Esophagus squamous epithelium (tissue), 5 donors: ENCODE measurements around the gene B4GAT1. TPM values are rescaled to one million over a fixed set of nuclear protein-coding genes. Genes with fewer than 3 reads are reported as not detected.
"Not testable (repeated sequence)": the region's sequence is repeated elsewhere in the genome, so short reads cannot be mapped to it uniquely, and the experiment has no call there.

Experiments
- DNase-seq: peaks from one replicate; lab custom pipeline; 2025; lab: John Stamatoyannopoulos, UW
- H3K27ac ChIP-seq, 4 donors: fragments of 200-600 bp; sonication (generic); one replicate each; pipeline ENCODE4 v1.5.1; 2016 to 2019; ENCODE audit warnings: mild to moderate bottlenecking in 1 of 4
- H3K27me3 ChIP-seq, 4 donors: fragments of 200-600 bp; sonication (generic); 1 replicate in 3 of 4; 2 replicates in 1 of 4; pipeline versions ENCODE4 v1.5.1 to v1.6.0; 2017 to 2021; ENCODE audit warnings: antibody characterized with exemption in 1 of 4
- H3K36me3 ChIP-seq, 3 donors: fragments of 200-600 bp; sonication (generic); one replicate each; pipeline ENCODE4 v1.5.1; 2016 to 2019
- H3K4me1 ChIP-seq, 3 donors: fragments of 200-600 bp; sonication (generic); one replicate each; pipeline ENCODE4 v1.5.1; 2017 to 2019
- H3K4me3 ChIP-seq, 4 donors: fragments of 200-600 bp; sonication (generic); 1 replicate in 3 of 4; 2 replicates in 1 of 4; pipeline ENCODE4 v1.5.1; 2016 to 2019; ENCODE audit warnings: mild to moderate bottlenecking in 2 of 4, moderate library complexity in 1 of 4
- H3K9me3 ChIP-seq, 3 donors: fragments of 200-600 bp; sonication (generic); one replicate each; pipeline ENCODE4 v1.5.1; 2016 to 2019
- POLR2A ChIP-seq, 4 donors: fragments of 450-650 bp; IDR thresholded peaks; one replicate each; pipeline ENCODE4 v1.6.1; 2017; ENCODE audit warnings: antibody characterized with exemption in 4 of 4, mild to moderate bottlenecking in 4 of 4, moderate library complexity in 3 of 4
- WGBS, 2 donors: methylation state at CpG; one replicate each; pipeline ENCODE4 v1.1.5; 2018; 5-methylcytosine and 5-hydroxymethylcytosine counted together
- intact Hi-C: fragments of 100-400 bp; cut with DNase I; formaldehyde crosslinking; loops from one replicate; pipeline ENCODE4 v1.15.0; 2022
- total RNA-seq, 4 donors: library from RNA; depleted of rRNA; stranded (reverse); fragments of >200 nt; gene quantifications; one replicate each; pipeline ENCODE4 v1.1.0, GENCODE V29; 2016
- TF ChIP-seq, protein P1 (sequence below), 6 experiments: fragments of 450-650 bp in 4 of 6; fragments of 200-600 bp in 2 of 6; sonication (generic) in 2 of 6; IDR thresholded peaks; one replicate each; pipeline ENCODE4 v1.5.1; 2016 to 2019; ENCODE audit warnings: antibody characterized with exemption in 6 of 6, mild to moderate bottlenecking in 4 of 6, moderate library complexity in 4 of 6
- donor health status: DM: yes; HTN: yes; CAD: no.

Gene B4GAT1
- total RNA-seq, 4 donors from 2014 or later = 6.8 to 24.0 (median 11.3) TPM

DNA sequence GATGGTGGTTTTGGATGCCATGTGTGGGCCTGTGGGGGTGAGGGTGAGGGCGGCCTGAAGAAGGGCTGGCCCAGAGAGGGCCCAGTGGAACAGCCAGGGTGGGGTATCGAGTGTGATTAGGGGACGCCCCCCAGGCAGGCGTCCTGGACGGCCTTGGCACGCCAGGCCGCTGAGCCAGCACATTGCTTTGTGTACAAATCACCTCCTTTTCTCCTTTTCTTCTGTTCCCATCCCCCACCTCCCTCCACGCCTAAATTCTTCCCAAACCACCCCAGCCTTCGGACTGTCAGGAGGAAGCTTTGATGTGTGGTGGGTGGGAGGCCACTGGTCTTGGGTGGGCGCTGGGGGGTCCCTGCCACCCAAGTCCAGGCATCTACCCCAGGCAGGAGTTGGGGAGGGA, 22.8 kb downstream of the B4GAT1 start:
- Histone ChIP-seq H3K27me3 (no peaks in the 10 kb centered on the region), H3K9me3 (no peaks in the 10 kb centered on the region), H3K27ac (peak overlapping the region in 2 of 4 donors; percentile 82 to 88), H3K36me3 (no peaks in the 10 kb centered on the region), H3K4me3 (no peak overlapping the region), H3K4me1 (peaks cover 24 to 55% (median 29%) of the 10 kb centered on the region in 3 donors)
- intact Hi-C loops = no loop called here
- DNase-seq = no peak
- no peak for TF ChIP-seq POLR2A (IDR thresholded peaks at IDR 0.05)
- WGBS, 2 donors = 55% methylated on average over 8 of the region's 10 CpGs; no CpG with 5 or more reads in 1 of the 2 donors

DNA sequence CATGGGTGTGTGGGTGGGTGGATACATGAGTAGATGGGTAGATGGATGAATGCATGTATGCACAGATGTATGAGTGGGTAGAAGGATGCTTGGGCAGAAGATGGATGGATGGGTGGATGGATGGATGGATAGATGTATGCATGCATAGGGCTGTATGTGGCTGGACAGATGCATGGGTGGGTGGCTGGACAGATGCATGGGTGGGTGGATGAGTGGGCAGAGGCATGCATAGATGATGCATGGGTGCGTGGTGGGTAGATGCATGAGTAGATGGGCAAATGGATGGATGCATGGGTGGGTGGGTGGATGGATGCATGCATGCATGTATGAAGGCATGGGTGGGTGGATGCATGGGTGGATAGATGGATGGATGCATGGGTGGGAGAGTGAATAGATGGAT, 23.7 kb downstream of the B4GAT1 start:
- no peak overlapping the region for H3K4me3 ChIP-seq
- no peak overlapping the region for H3K27ac ChIP-seq
- no peaks in the 10 kb centered on the region for H3K27me3 ChIP-seq
- intact Hi-C loops = no loop called here
- peaks cover 25 to 60% (median 35%) of the 10 kb centered on the region in 3 donors for H3K4me1 ChIP-seq
- TF ChIP-seq POLR2A (IDR thresholded peaks at IDR 0.05) = no peak
- TF ChIP-seq, protein P1, sequence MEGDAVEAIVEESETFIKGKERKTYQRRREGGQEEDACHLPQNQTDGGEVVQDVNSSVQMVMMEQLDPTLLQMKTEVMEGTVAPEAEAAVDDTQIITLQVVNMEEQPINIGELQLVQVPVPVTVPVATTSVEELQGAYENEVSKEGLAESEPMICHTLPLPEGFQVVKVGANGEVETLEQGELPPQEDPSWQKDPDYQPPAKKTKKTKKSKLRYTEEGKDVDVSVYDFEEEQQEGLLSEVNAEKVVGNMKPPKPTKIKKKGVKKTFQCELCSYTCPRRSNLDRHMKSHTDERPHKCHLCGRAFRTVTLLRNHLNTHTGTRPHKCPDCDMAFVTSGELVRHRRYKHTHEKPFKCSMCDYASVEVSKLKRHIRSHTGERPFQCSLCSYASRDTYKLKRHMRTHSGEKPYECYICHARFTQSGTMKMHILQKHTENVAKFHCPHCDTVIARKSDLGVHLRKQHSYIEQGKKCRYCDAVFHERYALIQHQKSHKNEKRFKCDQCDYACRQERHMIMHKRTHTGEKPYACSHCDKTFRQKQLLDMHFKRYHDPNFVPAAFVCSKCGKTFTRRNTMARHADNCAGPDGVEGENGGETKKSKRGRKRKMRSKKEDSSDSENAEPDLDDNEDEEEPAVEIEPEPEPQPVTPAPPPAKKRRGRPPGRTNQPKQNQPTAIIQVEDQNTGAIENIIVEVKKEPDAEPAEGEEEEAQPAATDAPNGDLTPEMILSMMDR (IDR thresholded peaks at IDR 0.05) = no peak
- DNase-seq = no peak
- 90 to 96% methylated on average over 1 of the region's 1 CpG for WGBS, 2 donors
- H3K36me3 ChIP-seq = no peaks in the 10 kb centered on the region
- no peaks in the 10 kb centered on the region for H3K9me3 ChIP-seq

DNA sequence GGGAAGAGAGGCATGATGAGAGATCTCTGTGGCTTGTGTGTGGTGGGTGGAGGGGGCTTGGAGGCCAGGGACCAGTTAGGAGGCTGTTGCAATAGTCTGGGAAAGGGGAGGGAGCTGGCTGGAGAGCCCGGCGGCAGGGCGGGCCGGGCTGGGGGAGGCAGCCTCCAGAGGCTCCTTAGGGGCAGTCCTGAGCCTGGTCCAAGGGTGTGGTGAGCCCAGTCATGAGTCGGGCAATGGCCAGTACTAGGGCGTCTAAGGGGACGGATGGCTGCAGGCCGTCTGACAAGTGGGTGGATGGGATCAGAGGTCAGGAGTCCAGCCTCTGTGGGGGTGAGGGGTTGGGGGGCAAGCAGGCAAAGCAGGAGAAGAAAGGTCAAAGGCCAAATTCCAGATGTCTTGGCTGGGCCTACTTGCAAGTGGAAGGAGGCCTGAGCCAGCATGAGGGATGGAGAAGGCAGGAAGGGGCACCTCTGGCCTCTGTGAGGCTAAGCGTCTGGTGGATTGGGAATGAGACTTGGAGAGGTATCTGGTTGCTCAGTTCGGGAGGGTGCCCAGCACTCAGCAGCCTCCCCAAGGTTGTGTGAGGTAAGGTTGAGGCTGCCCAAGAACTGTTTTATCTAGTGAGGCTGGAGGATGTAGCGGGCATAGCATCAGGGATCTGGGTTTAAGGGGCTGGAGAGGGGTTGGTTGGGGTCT, 24.5 kb downstream of the B4GAT1 start:
- no peaks in the 10 kb centered on the region for H3K9me3 ChIP-seq
- H3K4me1 ChIP-seq = peaks cover 26 to 60% (median 35%) of the 10 kb centered on the region in 3 donors
- TF ChIP-seq, protein P1 (IDR thresholded peaks at IDR 0.05) = no peak
- TF ChIP-seq POLR2A (IDR thresholded peaks at IDR 0.05) = no peak
- H3K4me3 ChIP-seq = no peak overlapping the region
- peak overlapping the region in 2 of 4 donors; percentile 34 to 65 for H3K27ac ChIP-seq
- 82 to 83% methylated on average over 5 to 8 of the region's 11 CpGs for WGBS, 2 donors
- no peaks in the 10 kb centered on the region for H3K27me3 ChIP-seq
- no peaks in the 10 kb centered on the region for H3K36me3 ChIP-seq
- intact Hi-C loops = no loop called here
- DNase-seq = no peak

DNA sequence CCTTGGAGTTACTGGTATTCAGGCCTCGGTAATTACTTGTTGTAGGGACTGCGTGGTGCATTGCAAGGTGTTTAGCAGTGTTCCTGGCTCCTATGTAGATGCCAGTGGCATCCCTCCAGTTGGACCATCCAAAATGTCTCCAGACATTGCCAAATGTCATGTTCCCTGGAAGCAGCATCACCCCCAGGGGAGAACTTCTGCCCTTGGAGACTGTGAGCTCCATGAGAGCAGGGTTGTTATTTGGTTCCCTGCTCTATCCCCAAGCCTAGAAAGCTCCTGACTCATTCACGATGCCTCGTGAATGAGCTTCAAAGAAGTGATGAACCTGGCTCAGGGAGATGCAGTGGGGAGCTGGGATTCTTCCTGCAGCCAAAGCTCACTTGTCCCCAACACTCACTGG, 25.8 kb downstream of the B4GAT1 start:
- Histone ChIP-seq H3K36me3 (no peaks in the 10 kb centered on the region), H3K4me3 (no peak overlapping the region), H3K9me3 (no peaks in the 10 kb centered on the region), H3K27me3 (peaks cover 0 to 8% (median 0%) of the 10 kb centered on the region in 4 donors), H3K4me1 (peaks cover 33 to 60% (median 38%) of the 10 kb centered on the region in 3 donors), H3K27ac (peak overlapping the region in 1 of 4 donors; percentile 65)
- intact Hi-C loops = no loop called here
- TF ChIP-seq, protein P1 (IDR thresholded peaks at IDR 0.05) = no peak
- TF ChIP-seq POLR2A (IDR thresholded peaks at IDR 0.05) = no peak
- DNase-seq = no peak
- WGBS, 2 donors = 79 to 96% methylated on average over 2 of the region's 4 CpGs

DNA sequence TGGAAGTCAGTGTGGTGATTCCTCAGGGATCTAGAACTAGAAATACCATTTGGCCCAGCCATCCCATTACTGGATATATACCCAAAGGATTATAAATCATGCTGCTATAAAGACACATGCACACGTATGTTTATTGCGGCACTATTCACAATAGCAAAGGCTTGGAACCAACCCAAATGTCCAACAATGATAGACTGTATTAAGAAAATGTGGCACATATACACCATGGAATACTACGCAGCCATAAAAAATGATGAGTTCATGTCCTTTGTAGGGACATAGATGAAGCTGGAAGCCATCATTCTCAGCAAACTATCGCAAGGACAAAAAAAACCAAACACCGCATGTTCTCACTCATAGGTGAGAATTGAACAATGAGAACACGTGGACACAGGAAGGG, 26.7 kb downstream of the B4GAT1 start:
- Histone ChIP-seq H3K4me1 (peaks cover 35 to 60% (median 38%) of the 10 kb centered on the region in 3 donors), H3K27me3 (peaks cover 0 to 16% (median 0%) of the 10 kb centered on the region in 4 donors)
- WGBS, 2 donors = 90 to 91% methylated on average over 6 of the region's 6 CpGs
- DNase-seq, H3K36me3 ChIP-seq, H3K27ac ChIP-seq, H3K4me3 ChIP-seq, H3K9me3 ChIP-seq, intact Hi-C loops: not testable (repeated sequence)

DNA sequence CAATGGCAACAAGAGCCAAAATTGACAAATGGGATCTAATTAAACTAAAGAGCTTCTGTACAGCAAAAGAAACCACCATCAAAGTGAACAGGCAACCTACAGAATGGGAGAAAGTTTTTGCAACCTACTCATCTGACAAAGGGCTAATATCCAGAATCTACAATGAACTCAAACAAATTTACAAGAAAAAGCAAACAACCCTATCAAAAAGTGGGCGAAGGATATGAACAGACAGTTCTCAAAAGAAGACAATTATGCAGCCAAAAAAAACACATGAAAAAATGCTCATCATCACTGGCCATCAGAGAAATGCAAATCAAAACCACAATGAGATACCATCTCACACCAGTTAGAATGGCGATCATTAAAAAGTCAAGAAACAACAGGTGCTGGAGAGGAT, 27.1 kb downstream of the B4GAT1 start:
- H3K36me3 ChIP-seq, H3K9me3 ChIP-seq, intact Hi-C loops, H3K27ac ChIP-seq, DNase-seq, H3K4me3 ChIP-seq: not testable (repeated sequence)
- Histone ChIP-seq H3K4me1 (peaks cover 35 to 58% (median 38%) of the 10 kb centered on the region in 3 donors), H3K27me3 (peaks cover 0 to 21% (median 0%) of the 10 kb centered on the region in 4 donors)
- 81 to 97% methylated on average over 2 of the region's 2 CpGs for WGBS, 2 donors
